A673 (cell line): ENCODE data around the gene FKRP. TPM values are rescaled to one million over a fixed set of nuclear protein-coding genes. Genes with fewer than 3 reads are reported as not detected.
"Not testable (repeated sequence)": the region's sequence is repeated elsewhere in the genome, so short reads cannot be mapped to it uniquely, and the experiment has no call there.

Experiments used
- BruUV-seq: library from RNA; stranded (reverse); fragments of 400-500 nt; replicated peaks from 2 replicates; lab custom pipeline; 2021; lab: Mats Ljungman, UMichigan
- CTCF ChIA-PET: fragments of 300-600 bp; sonication (Branson Sonifier 250); formaldehyde crosslinking; loops from one replicate; lab custom pipeline; 2022; ENCODE audit warnings: antibody characterized with exemption; lab: Charles Lee
- POLR2A ChIA-PET: fragments of 300-600 bp; sonication (Branson Sonifier 250); formaldehyde crosslinking; loops from one replicate; lab custom pipeline; 2022; ENCODE audit warnings: antibody characterized with exemption; ENCODE audit not compliant: low non-redundant PET; lab: Charles Lee
- DNase-seq: peaks from one replicate; pipeline ENCODE4 v3.0.0-alpha.2; 2015; ENCODE audit warnings: low spot score
- H3K27ac ChIP-seq: fragments of 200-600 bp; sonication (generic); 2 replicates; pipeline ENCODE4 v1.5.1; 2016; ENCODE audit warnings: mixed run types, low read depth, mild to moderate bottlenecking, mixed read lengths, antibody characterized with exemption, low read length; ENCODE audit not compliant: poor library complexity, severe bottlenecking
- H3K27me3 ChIP-seq: fragments of 200-600 bp; sonication (generic); replicated peaks from 2 replicates; pipeline ENCODE4 v1.6.1; 2017; ENCODE audit warnings: mixed run types, low read depth, mild to moderate bottlenecking, mixed read lengths, antibody characterized with exemption, low read length; ENCODE audit not compliant: insufficient read depth, poor library complexity
- H3K36me3 ChIP-seq: fragments of 200-600 bp; sonication (generic); 2 replicates; pipeline ENCODE4 v1.6.1; 2016; ENCODE audit warnings: mixed run types, mild to moderate bottlenecking, mixed read lengths, antibody characterized with exemption, low read length; ENCODE audit not compliant: insufficient read depth, poor library complexity, severe bottlenecking
- H3K4me1 ChIP-seq: fragments of 200-600 bp; sonication (generic); 2 replicates; pipeline ENCODE4 v1.6.1; 2017; ENCODE audit warnings: mixed run types, mild to moderate bottlenecking, mixed read lengths, antibody characterized with exemption, low read length; ENCODE audit not compliant: insufficient read depth, poor library complexity, severe bottlenecking
- H3K4me3 ChIP-seq: fragments of 200-600 bp; sonication (generic); 2 replicates; pipeline ENCODE4 v1.5.1; 2016; ENCODE audit warnings: low read depth, mixed run types, mild to moderate bottlenecking, mixed read lengths, low read length; ENCODE audit not compliant: poor library complexity, severe bottlenecking
- H3K9me3 ChIP-seq: fragments of 200-600 bp; sonication (generic); 2 replicates; pipeline ENCODE4 v1.6.1; 2016; ENCODE audit warnings: mixed run types, low read depth, mild to moderate bottlenecking, mixed read lengths, antibody characterized with exemption, low read length; ENCODE audit not compliant: poor library complexity, severe bottlenecking
- EZH2 ChIP-seq: fragments of 200-600 bp; sonication (generic); IDR thresholded peaks from 2 replicates; pipeline ENCODE4 v1.6.1; 2017; ENCODE audit warnings: borderline replicate concordance, low read depth, mild to moderate bottlenecking, mixed read lengths, antibody characterized with exemption, low read length; ENCODE audit not compliant: poor library complexity, severe bottlenecking
- intact Hi-C: fragments of 100-400 bp; cut with micrococcal nuclease; formaldehyde crosslinking; loops from one replicate; pipeline ENCODE4 v1.10.0; 2022; ENCODE audit not compliant: unreplicated experiment
- total RNA-seq: library from RNA; stranded (reverse); gene quantifications from 2 replicates; pipeline ENCODE4 v1.2.3, GENCODE V29; 2021
- TF ChIP-seq, protein P1 (sequence below): fragments of 300-800, 200-600 bp; sonication (generic); conservative IDR thresholded peaks from 2 replicates; pipeline ENCODE4 v1.5.1; 2017; ENCODE audit warnings: low read depth, mild to moderate bottlenecking, antibody characterized with exemption, low read length, moderate library complexity, mixed read lengths

FKRP gene
- total RNA-seq, 1 experiment from 2014 or later = 23.6 TPM

DNA sequence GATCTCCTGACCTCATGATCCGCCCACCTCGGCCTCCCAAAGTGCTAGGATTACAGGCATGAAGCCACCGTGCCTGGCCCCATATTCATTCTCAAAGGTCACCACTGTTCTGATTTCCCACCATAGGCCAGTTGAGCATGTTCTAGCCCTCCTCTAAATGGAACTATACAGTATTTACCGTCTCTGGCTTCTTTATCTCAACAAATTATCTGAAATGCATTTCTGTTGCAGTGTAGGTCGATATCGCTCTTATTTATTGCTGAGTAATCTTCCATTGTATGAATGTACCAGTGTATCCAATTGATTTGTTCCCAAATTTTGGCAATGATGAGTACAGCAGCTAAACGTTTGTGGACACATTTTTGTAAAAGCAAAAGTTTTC, 27.2 kb downstream of the FKRP start:
- no peaks in the 10 kb centered on the region for H3K9me3 ChIP-seq
- H3K4me3 ChIP-seq = no peak overlapping the region
- ChIA-PET POLR2A (no interaction called here), CTCF (no interaction called here)
- intact Hi-C loops = no loop called here
- peaks cover 37% of the 10 kb centered on the region for H3K36me3 ChIP-seq
- H3K27ac ChIP-seq = no peak overlapping the region
- H3K27me3 ChIP-seq = no peaks in the 10 kb centered on the region
- BruUV-seq = no TSS peak
- TF ChIP-seq EZH2 = no peak
- TF ChIP-seq, protein P1, sequence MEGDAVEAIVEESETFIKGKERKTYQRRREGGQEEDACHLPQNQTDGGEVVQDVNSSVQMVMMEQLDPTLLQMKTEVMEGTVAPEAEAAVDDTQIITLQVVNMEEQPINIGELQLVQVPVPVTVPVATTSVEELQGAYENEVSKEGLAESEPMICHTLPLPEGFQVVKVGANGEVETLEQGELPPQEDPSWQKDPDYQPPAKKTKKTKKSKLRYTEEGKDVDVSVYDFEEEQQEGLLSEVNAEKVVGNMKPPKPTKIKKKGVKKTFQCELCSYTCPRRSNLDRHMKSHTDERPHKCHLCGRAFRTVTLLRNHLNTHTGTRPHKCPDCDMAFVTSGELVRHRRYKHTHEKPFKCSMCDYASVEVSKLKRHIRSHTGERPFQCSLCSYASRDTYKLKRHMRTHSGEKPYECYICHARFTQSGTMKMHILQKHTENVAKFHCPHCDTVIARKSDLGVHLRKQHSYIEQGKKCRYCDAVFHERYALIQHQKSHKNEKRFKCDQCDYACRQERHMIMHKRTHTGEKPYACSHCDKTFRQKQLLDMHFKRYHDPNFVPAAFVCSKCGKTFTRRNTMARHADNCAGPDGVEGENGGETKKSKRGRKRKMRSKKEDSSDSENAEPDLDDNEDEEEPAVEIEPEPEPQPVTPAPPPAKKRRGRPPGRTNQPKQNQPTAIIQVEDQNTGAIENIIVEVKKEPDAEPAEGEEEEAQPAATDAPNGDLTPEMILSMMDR = no peak
- H3K4me1 ChIP-seq = no peaks in the 10 kb centered on the region
- DNase-seq = no peak

GRCh38 chr19:46775642-46776258, 29.9 kb downstream of the FKRP start:
- BruUV-seq = no TSS peak
- POLR2A ChIA-PET = no interaction called here
- Histone ChIP-seq H3K27ac (no peak overlapping the region), H3K4me3 (no peak overlapping the region), H3K9me3 (no peaks in the 10 kb centered on the region), H3K27me3 (no peaks in the 10 kb centered on the region), H3K36me3 (peaks cover 65% of the 10 kb centered on the region), H3K4me1 (no peaks in the 10 kb centered on the region)
- no peak for DNase-seq
- CTCF ChIA-PET = interaction anchor here (1.1 kb wide), 1 partner anchor 10 kb away, joined by 3 read pairs; no protein-coding TSS in a partner anchor
- intact Hi-C loops = no loop called here
- TF ChIP-seq, protein P1 = no peak
- TF ChIP-seq EZH2 = no peak

DNA sequence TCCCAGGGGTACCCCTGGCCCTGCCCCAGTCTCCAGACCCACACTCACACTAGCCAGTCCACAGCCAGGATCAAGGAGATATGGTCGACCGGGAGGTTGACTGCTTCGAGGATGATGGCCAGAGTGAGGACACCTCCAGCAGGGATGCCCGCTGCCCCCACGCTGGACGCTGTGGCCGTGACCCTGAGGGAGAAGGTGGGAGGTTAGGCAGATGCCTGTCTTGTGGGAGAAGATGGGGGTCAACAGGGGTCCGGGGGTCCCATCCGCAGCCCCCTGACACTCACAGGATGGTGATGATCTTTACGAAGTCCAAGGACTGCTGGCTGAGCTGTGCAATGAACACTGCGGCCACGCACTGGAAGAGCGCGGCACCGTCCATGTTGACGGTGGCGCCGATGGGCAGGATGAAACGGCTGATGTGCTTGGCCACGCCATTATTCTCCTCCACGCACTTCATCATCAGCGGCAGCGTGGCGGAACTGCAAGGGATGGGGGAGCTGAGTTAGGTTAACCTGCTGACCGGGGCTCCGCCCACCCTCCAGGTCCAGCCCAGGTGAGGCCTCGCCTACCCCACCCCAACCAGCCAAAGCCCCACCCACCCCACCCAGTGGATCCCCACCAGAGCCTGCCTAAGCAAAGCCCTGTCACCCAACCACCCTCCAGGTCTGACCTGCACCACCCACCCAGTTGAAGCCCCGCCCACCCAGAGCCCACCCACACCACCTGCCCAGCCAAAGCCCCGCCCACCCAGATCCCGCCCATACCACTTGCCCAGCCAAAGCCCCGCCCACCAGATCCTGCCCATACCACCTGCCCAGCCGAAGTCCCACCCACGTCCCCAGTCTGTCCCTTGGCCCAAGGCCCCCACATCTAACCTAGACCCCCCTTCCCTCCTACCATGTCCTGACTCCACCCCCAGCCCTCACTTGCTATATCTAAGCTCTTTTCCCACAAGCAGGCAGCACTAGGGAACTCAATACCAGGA, 31.4 kb downstream of the FKRP start:
- Histone ChIP-seq H3K27me3 (no peaks in the 10 kb centered on the region), H3K4me3 (no peak overlapping the region), H3K4me1 (no peaks in the 10 kb centered on the region), H3K9me3 (no peaks in the 10 kb centered on the region), H3K27ac (no peak overlapping the region), H3K36me3 (peaks cover 79% of the 10 kb centered on the region)
- DNase-seq = no peak
- no peak for TF ChIP-seq EZH2
- TF ChIP-seq, protein P1 = no peak
- CTCF ChIA-PET = no interaction called here
- BruUV-seq = no TSS peak
- intact Hi-C loops = no loop called here
- POLR2A ChIA-PET = interaction anchor here (0.5 kb wide), 1 partner anchor 73 kb away, joined by 3 read pairs; the partner anchor contains the start of gene AP2S1

DNA sequence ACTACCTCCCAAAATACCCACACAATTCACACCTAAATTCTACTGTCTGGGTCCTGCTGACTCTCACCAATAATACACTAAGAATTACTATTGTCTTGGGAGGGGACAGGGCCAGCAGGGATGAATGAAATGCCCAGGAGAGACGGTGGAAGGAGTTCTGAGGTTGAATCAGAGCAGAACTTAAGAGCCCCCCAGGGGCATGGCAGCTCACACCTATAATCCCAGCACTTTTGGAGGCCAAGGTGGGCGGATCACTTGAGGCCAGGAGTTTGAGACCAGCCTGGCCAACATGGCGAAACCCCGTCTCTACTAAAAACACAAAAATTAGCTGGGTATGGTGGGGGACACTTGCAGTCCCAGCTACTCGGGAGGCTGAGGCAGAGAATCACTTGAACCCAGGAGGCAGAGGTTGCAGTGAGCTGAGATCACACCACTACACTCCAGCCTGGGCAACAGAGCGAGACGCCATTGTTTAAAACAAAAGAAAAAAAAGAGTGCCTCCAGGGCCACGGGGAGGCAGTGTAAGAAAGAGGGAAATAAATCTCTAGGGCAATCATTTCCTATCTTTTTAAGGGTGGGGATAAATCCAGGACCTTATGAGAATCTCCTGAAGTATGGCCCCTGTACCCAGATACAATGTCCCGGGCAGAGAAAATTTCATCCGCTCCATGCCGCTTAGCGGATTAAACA, 32.2 kb downstream of the FKRP start:
- CTCF ChIA-PET, H3K27me3 ChIP-seq, H3K4me1 ChIP-seq, POLR2A ChIA-PET, H3K9me3 ChIP-seq, H3K4me3 ChIP-seq, DNase-seq, BruUV-seq, intact Hi-C loops, H3K27ac ChIP-seq: not testable (repeated sequence)
- H3K36me3 ChIP-seq = peaks cover 88% of the 10 kb centered on the region
